ENCODE measurements around the gene SPIRE1. TPM values are rescaled to one million over a fixed set of nuclear protein-coding genes. Genes with fewer than 3 reads are reported as not detected.
"Not testable (repeated sequence)": the region's sequence is repeated elsewhere in the genome, so short reads cannot be mapped to it uniquely, and the experiment has no call there.

SPIRE1 gene
- total RNA-seq, 1 experiment from 2014 or later: 2.5 TPM

- H3K27ac ChIP-seq (ENCODE audit: low read length); H4K20me1 ChIP-seq (ENCODE audit: insufficient read depth, low read depth, low read length); H3K4me3 ChIP-seq (ENCODE audit: low read length); H3K9ac ChIP-seq (ENCODE audit: low read length); H2AFZ ChIP-seq (ENCODE audit: low read length); H3K36me3 ChIP-seq (ENCODE audit: insufficient read depth, low read length); H3K9me3 ChIP-seq (ENCODE audit: low read length); H3K9me2 ChIP-seq (replicated peaks; ENCODE audit: insufficient read depth, low read length); DNase-seq; H3K79me2 ChIP-seq (ENCODE audit: low read length); H3K27me3 ChIP-seq (ENCODE audit: low read length); H3K4me2 ChIP-seq (ENCODE audit: low read depth, low read length, poor library complexity, severe bottlenecking); H3K4me1 ChIP-seq (ENCODE audit: low read length): not testable (repeated sequence)
Measured at GRCh38 chr18:12551943-12552878, 105.7 kb downstream of the SPIRE1 start.

- not testable (repeated sequence) for H3K4me2 ChIP-seq (ENCODE audit: low read depth, low read length, poor library complexity, severe bottlenecking); H3K9me3 ChIP-seq (ENCODE audit: low read length); H2AFZ ChIP-seq (ENCODE audit: low read length); H3K9ac ChIP-seq (ENCODE audit: low read length); DNase-seq; H3K4me1 ChIP-seq (ENCODE audit: low read length); H3K4me3 ChIP-seq (ENCODE audit: low read length); H3K27me3 ChIP-seq (ENCODE audit: low read length); H3K79me2 ChIP-seq (ENCODE audit: low read length); H4K20me1 ChIP-seq (ENCODE audit: insufficient read depth, low read depth, low read length); H3K27ac ChIP-seq (ENCODE audit: low read length); H3K36me3 ChIP-seq (ENCODE audit: insufficient read depth, low read length); H3K9me2 ChIP-seq (replicated peaks; ENCODE audit: insufficient read depth, low read length)
Measured at GRCh38 chr18:12551466-12551865, 106.4 kb downstream of the SPIRE1 start.

DNA sequence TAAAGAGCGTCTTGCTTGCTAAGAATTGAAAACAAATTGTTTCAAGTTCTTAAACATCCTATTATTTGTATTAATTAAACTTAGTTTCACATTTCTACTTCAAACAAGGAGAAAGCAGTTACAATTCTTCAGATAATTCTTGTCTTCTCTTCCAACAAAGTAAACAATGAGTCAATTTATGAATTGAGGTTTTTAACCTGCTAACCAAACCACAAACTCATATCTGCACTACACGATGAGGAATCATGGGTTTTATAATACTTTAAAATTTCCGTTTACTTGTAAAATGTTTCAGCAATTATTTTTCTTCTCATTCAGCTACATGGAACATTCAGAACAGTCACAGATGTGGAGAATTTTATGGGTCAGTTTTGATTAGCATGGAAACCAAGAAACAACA, 114.2 kb downstream of the SPIRE1 start:
- Histone ChIP-seq H3K9ac (ENCODE audit: low read length) (no peak overlapping the region), H3K27me3 (ENCODE audit: low read length) (no peaks in the 10 kb centered on the region), H3K36me3 (ENCODE audit: insufficient read depth, low read length) (no peaks in the 10 kb centered on the region), H3K4me3 (ENCODE audit: low read length) (no peak overlapping the region), H3K9me2 (replicated peaks; ENCODE audit: insufficient read depth, low read length) (no peaks in the 10 kb centered on the region), H4K20me1 (ENCODE audit: insufficient read depth, low read depth, low read length) (no peaks in the 10 kb centered on the region), H3K27ac (ENCODE audit: low read length) (no peak overlapping the region), H3K4me2 (ENCODE audit: low read depth, low read length, poor library complexity, severe bottlenecking) (no peak overlapping the region), H3K9me3 (ENCODE audit: low read length) (no peaks in the 10 kb centered on the region), H3K79me2 (ENCODE audit: low read length) (no peaks in the 10 kb centered on the region), H3K4me1 (ENCODE audit: low read length) (no peaks in the 10 kb centered on the region), H2AFZ (ENCODE audit: low read length) (no peak overlapping the region)
- no peak for DNase-seq

GRCh38 chr18:12540751-12541150, 117.2 kb downstream of the SPIRE1 start:
- Histone ChIP-seq H3K9ac (ENCODE audit: low read length) (no peak overlapping the region), H3K4me1 (ENCODE audit: low read length) (no peaks in the 10 kb centered on the region), H3K27ac (ENCODE audit: low read length) (no peak overlapping the region)

DNA sequence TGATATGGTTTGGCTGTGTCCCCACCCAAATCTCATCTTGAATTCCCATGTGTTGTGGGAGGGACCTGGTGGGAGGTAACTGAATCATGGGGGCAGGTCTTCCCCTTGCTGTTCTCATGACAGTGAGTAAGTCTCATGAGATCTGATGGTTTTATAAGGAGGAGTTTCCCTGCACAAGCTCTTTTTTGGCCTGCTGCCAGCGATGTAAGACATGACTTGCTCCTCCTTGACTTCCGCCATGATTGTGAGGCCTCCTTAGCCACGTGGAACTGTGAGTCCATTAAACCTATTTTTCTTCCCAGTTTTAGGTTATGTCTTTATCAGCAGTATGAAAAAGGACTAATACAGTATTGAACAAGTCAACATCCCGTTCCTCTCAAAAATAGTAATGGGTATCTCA, 118.7 kb downstream of the SPIRE1 start:
- H2AFZ ChIP-seq (ENCODE audit: low read length); H3K9me2 ChIP-seq (replicated peaks; ENCODE audit: insufficient read depth, low read length); H3K36me3 ChIP-seq (ENCODE audit: insufficient read depth, low read length); H3K27me3 ChIP-seq (ENCODE audit: low read length); H3K27ac ChIP-seq (ENCODE audit: low read length); H3K79me2 ChIP-seq (ENCODE audit: low read length); H3K9me3 ChIP-seq (ENCODE audit: low read length); H3K4me2 ChIP-seq (ENCODE audit: low read depth, low read length, poor library complexity, severe bottlenecking); H3K9ac ChIP-seq (ENCODE audit: low read length); H4K20me1 ChIP-seq (ENCODE audit: insufficient read depth, low read depth, low read length); H3K4me1 ChIP-seq (ENCODE audit: low read length); H3K4me3 ChIP-seq (ENCODE audit: low read length); DNase-seq: not testable (repeated sequence)

More at GRCh38 chr18:12540751-12541150, 117.2 kb downstream of the SPIRE1 start:
- Histone ChIP-seq H3K27me3 (ENCODE audit: low read length) (no peaks in the 10 kb centered on the region), H3K36me3 (ENCODE audit: insufficient read depth, low read length) (no peaks in the 10 kb centered on the region), H3K4me3 (ENCODE audit: low read length) (no peak overlapping the region), H3K9me3 (ENCODE audit: low read length) (no peaks in the 10 kb centered on the region), H2AFZ (ENCODE audit: low read length) (no peak overlapping the region), H3K9me2 (replicated peaks; ENCODE audit: insufficient read depth, low read length) (no peaks in the 10 kb centered on the region), H4K20me1 (ENCODE audit: insufficient read depth, low read depth, low read length) (no peaks in the 10 kb centered on the region), H3K4me2 (ENCODE audit: low read depth, low read length, poor library complexity, severe bottlenecking) (no peak overlapping the region), H3K79me2 (ENCODE audit: low read length) (no peaks in the 10 kb centered on the region)
- no peak for DNase-seq

GRCh38 chr18:12534820-12535219, 123.1 kb downstream of the SPIRE1 start:
- no peak overlapping the region for H3K4me3 ChIP-seq (ENCODE audit: low read length)

GRCh38 chr18:12532661-12533060, 125.2 kb downstream of the SPIRE1 start:
- Histone ChIP-seq H3K9ac (ENCODE audit: low read length) (no peak overlapping the region), H3K4me1 (ENCODE audit: low read length) (no peaks in the 10 kb centered on the region), H3K9me2 (replicated peaks; ENCODE audit: insufficient read depth, low read length) (no peaks in the 10 kb centered on the region), H3K4me2 (ENCODE audit: low read depth, low read length, poor library complexity, severe bottlenecking) (no peak overlapping the region), H3K27me3 (ENCODE audit: low read length) (no peaks in the 10 kb centered on the region), H2AFZ (ENCODE audit: low read length) (no peak overlapping the region), H3K79me2 (ENCODE audit: low read length) (no peaks in the 10 kb centered on the region), H4K20me1 (ENCODE audit: insufficient read depth, low read depth, low read length) (no peaks in the 10 kb centered on the region), H3K27ac (ENCODE audit: low read length) (no peak overlapping the region), H3K4me3 (ENCODE audit: low read length) (no peak overlapping the region), H3K36me3 (ENCODE audit: insufficient read depth, low read length) (no peaks in the 10 kb centered on the region), H3K9me3 (ENCODE audit: low read length) (no peaks in the 10 kb centered on the region)
- no peak for DNase-seq

More at GRCh38 chr18:12534820-12535219, 123.1 kb downstream of the SPIRE1 start:
- no peaks in the 10 kb centered on the region for H3K79me2 ChIP-seq (ENCODE audit: low read length)
- no peak overlapping the region for H3K9ac ChIP-seq (ENCODE audit: low read length)
- no peaks in the 10 kb centered on the region for H3K4me1 ChIP-seq (ENCODE audit: low read length)
- no peak overlapping the region for H3K4me2 ChIP-seq (ENCODE audit: low read depth, low read length, poor library complexity, severe bottlenecking)
- no peaks in the 10 kb centered on the region for H3K36me3 ChIP-seq (ENCODE audit: insufficient read depth, low read length)
- no peaks in the 10 kb centered on the region for H3K9me3 ChIP-seq (ENCODE audit: low read length)
- no peaks in the 10 kb centered on the region for H3K9me2 ChIP-seq (replicated peaks; ENCODE audit: insufficient read depth, low read length)
- no peaks in the 10 kb centered on the region for H3K27me3 ChIP-seq (ENCODE audit: low read length)
- H4K20me1 ChIP-seq (ENCODE audit: insufficient read depth, low read depth, low read length): no peaks in the 10 kb centered on the region
- no peak overlapping the region for H2AFZ ChIP-seq (ENCODE audit: low read length)
- no peak overlapping the region for H3K27ac ChIP-seq (ENCODE audit: low read length)
- DNase-seq: no peak

DNA sequence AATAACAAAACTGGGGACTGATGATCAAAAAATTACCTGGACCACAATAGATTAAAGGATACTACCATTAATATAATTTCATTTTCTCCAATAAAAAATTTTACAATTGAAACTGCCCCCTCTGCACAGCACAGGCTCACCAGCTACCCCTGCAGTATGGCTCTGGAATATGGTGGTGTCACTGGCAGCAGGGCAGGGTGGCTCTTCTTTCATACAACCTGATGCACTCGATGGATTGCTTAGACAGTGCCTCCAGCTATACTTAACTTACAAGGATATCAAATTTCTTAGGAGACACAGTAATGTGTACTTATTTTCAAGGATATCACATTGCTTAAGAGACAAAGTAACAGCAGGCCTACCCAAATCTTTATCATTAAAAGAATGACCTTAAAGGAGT, 126.2 kb downstream of the SPIRE1 start:
- Histone ChIP-seq H3K9ac (ENCODE audit: low read length) (no peak overlapping the region), H3K9me2 (replicated peaks; ENCODE audit: insufficient read depth, low read length) (no peaks in the 10 kb centered on the region), H3K4me2 (ENCODE audit: low read depth, low read length, poor library complexity, severe bottlenecking) (no peak overlapping the region), H4K20me1 (ENCODE audit: insufficient read depth, low read depth, low read length) (no peaks in the 10 kb centered on the region), H3K27me3 (ENCODE audit: low read length) (no peaks in the 10 kb centered on the region), H2AFZ (ENCODE audit: low read length) (no peak overlapping the region), H3K9me3 (ENCODE audit: low read length) (no peaks in the 10 kb centered on the region), H3K36me3 (ENCODE audit: insufficient read depth, low read length) (no peaks in the 10 kb centered on the region), H3K27ac (ENCODE audit: low read length) (no peak overlapping the region), H3K4me3 (ENCODE audit: low read length) (no peak overlapping the region), H3K79me2 (ENCODE audit: low read length) (no peaks in the 10 kb centered on the region), H3K4me1 (ENCODE audit: low read length) (no peaks in the 10 kb centered on the region)
- no peak for DNase-seq
